ENCODE results near the gene QRFP.

The QRFP gene

GRCh38 chr9:130890870-130891687, 5.5 kb downstream of the QRFP start:
- no peak for DNase-seq (ENCODE audit: low read depth)

DNA sequence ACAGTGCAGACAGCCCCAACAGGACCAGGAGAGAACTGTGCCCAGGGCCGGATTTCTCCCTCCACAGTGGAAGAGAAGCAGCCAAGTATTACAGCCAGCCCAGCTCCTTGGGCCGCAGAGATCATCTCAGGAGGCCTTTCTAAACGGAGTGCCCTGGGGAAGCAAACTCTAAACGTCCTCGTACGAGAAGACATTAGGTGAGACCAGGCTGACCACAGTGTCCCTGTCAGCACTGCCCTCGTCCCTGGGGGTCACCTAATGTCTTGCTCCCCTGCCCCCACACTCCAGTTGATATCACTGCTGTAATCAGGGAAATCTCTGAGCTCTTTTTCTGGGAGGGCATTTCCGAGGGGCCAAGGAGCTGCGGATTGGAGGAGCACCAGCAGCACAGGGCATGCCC, 6.5 kb downstream of the QRFP start:
- no peak for DNase-seq (ENCODE audit: low read depth)

DNA sequence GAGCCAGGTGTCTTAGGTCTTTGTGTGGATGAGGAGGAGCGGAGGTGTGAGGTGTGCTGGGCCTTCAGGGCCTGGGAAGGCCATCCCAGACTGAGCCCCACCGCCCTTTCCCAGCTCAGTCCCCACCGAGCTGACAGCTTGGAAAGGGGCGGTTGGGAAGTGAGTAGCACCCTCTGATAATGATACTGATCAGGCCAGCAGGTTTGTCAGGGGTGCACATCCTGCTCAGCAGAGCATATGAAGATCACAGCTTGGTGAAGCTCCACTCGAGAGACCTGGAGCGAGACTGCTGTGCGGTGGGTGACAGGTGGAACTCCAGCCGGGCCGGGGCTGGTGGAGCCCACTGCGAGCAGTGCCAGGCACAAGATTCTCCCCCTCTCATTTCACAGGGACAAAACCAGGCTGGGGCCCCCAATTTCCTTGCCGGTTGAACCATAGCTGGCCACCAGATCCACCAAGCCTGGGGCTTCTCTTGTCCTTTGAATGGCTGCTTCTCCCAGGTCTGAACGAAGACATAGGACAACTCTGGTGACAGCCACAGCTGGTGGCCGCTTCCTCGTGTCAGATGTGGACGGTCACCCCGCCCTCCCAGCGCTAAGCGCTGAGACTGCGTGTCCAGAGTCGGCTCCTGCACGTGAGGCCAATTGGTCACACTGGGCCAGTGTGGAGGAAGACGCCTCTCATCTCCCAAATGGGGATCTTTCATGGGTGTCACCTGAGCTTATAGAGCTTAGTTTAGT, 8.3 kb downstream of the QRFP start:
- DNase-seq (ENCODE audit: low read depth): no peak

DNA sequence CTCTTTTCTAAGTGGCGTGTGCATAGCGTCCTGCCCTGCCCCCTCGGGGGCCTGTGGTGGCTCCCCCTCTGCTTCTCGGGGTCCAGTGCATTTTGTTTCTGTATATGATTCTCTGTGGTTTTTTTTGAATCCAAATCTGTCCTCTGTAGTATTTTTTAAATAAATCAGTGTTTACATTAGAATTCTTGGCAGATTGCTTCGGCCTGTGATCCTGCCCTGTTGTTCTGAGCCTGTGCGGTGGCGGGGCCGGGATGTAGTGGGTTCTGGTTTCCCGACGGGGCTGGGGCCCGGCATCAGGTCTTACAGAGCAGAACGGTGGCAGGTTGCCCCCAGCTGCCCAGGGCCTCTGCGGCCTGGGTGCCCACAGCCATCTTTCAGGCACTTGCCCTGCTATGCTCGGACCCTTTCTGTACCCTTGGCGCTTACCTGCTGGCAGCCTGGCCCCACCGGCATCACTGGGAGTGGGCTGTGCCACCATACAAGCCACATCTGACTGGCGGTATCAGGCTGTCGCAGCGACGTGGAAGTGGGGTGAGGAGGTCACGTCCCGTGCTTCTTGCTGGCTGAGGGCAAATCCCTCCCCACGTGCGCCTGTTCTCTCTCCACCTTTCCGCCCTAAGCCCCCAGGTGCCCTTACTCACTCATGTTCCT, 9.0 kb downstream of the QRFP start:
- DNase-seq (ENCODE audit: low read depth): no peak

GRCh38 chr9:130886981-130887380, 9.6 kb downstream of the QRFP start:
- DNase-seq (ENCODE audit: low read depth): no peak

DNA sequence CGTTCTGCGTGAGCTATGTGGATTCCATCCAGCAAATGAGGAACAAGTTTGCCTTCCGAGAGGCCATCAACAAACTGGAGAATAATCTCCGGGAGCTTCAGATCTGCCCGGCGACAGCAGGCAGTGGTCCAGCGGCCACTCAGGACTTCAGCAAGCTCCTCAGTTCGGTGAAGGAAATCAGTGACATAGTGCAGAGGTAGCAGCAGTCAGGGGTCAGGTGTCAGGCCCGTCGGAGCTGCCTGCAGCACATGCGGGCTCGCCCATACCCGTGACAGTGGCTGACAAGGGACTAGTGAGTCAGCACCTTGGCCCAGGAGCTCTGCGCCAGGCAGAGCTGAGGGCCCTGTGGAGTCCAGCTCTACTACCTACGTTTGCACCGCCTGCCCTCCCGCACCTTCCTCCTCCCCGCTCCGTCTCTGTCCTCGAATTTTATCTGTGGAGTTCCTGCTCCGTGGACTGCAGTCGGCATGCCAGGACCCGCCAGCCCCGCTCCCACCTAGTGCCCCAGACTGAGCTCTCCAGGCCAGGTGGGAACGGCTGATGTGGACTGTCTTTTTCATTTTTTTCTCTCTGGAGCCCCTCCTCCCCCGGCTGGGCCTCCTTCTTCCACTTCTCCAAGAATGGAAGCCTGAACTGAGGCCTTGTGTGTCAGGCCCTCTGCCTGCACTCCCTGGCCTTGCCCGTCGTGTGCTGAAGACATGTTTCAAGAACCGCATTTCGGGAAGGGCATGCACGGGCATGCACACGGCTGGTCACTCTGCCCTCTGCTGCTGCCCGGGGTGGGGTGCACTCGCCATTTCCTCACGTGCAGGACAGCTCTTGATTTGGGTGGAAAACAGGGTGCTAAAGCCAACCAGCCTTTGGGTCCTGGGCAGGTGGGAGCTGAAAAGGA, 10.9 kb downstream of the QRFP start:
- DNase-seq (ENCODE audit: low read depth): no peak

DNA sequence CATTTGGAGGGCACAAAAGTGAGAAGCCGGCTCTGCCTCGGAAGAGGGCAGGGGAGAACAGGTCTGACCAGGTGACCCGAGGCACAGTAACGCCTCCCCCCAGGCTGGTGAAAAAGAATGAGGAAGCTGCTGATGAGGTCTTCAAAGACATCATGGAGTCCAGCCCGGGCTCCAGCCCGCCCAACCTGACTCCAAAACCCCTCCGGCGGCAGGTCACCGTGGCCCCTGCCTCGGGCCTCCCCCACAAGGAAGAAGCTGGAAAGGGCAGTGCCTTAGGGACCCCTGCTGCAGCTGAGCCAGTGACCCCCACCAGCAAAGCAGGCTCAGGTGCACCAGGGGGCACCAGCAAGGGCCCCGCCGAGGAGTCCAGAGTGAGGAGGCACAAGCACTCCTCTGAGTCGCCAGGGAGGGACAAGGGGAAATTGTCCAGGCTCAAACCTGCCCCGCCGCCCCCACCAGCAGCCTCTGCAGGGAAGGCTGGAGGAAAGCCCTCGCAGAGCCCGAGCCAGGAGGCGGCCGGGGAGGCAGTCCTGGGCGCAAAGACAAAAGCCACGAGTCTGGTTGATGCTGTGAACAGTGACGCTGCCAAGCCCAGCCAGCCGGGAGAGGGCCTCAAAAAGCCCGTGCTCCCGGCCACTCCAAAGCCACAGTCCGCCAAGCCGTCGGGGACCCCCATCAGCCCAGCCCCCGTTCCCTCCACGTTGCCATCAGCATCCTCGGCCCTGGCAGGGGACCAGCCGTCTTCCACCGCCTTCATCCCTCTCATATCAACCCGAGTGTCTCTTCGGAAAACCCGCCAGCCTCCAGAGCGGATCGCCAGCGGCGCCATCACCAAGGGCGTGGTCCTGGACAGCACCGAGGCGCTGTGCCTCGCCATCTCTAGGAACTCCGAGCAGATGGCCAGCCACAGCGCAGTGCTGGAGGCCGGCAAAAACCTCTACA, 11.8 kb downstream of the QRFP start:
- no peak for DNase-seq (ENCODE audit: low read depth)

- DNase-seq (ENCODE audit: low read depth): no peak
These were observed 12.5 kb downstream of the QRFP start for GRCh38 chr9:130884111-130884531.

DNA sequence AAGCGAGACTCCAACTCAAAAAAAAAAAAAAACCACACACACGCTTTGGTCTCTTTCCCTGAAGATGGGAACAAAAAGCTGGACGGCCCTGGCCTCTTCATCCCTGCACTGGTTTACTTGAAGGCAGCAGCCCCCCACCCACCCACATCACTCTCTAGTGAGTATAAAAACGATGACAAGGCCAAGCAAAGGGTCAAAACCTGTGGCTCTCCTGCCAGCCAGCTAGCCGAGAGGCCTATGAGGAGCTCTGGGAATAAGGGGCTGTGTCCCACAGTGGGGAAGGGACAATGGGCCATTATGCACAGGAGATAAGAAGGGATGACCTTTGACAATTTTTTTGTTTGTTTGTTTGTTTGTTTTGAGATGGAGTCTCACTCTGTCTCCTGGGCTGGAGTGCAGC, 13.1 kb downstream of the QRFP start:
- DNase-seq (ENCODE audit: low read depth): no peak

GRCh38 chr9:130882696-130883225, 13.9 kb downstream of the QRFP start:
- no peak for DNase-seq (ENCODE audit: low read depth)

DNA sequence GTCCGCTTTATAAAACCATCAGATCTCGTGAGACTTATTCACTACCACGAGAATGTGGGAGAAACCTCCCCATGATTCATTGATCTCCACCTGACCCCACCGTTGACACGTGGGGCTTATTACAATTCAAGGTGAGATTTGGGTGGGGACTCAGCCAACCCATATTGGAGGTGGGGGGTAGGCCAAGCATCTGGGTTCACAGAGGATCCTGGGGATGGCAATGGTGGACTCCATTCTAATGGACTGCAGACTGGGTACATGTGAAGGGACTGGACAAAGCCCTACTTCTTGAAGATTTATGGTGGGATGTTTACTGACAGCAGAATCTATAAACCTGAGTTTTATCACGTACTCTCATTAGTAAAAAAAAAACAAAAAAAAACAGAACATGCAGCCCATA, 15.1 kb downstream of the QRFP start:
- DNase-seq (ENCODE audit: low read depth): no peak

DNA sequence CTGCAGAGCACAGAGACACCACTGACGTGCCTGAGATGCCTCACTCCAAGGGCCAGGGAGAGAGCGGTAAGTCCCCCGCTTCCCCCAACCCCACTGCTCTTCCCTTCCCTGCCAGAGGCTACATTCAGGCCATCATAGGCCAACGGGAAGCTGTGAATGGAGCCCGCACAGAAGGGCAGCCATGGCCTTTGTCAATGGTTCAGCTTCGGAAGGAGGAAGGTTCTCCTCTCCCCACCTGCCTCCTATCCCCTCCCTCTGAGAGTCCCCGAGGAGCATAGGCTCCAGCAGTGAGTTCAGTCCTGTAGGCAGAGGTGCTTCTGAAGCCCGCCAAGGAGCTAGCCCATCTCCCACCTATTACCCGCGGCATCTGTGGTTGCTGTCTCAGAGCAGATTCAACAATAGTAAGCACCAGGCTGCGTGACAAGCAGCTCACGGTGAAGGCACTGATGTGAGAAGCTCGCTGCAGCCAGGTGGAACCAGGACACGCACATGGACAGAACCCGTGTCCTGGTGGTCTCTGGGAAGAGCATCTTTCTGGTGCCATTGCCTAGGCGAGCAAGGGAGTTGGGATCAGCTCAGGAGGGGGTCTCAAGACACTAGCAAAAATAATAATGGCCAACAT, 15.9 kb downstream of the QRFP start:
- DNase-seq (ENCODE audit: low read depth): no peak

DNA sequence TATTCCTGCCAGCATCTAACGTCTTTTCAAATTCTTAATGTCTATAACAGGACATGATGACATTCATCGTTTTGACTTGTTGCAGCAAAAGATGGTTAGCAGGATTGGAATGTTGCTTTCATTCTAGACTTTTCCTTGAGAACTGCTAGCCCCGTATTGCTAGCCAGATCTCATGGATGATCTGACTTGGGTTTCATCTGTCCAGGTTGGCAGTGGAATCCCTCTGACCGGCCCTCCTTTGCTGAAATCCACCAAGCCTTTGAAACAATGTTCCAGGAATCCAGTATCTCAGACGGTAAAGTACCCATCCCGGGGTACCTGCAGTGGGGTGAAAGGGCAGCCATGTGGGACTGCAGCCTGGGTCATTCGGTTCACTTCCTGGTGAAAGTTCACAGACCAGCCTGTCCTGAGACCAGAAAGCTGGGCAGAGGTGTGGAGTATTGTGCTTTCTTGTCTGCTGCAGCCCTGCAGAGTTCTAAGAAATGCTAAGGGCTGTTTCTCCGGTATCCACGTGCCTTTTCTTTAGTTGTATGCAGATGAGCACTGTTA, 16.7 kb downstream of the QRFP start:
- DNase-seq (ENCODE audit: low read depth): no peak

DNA sequence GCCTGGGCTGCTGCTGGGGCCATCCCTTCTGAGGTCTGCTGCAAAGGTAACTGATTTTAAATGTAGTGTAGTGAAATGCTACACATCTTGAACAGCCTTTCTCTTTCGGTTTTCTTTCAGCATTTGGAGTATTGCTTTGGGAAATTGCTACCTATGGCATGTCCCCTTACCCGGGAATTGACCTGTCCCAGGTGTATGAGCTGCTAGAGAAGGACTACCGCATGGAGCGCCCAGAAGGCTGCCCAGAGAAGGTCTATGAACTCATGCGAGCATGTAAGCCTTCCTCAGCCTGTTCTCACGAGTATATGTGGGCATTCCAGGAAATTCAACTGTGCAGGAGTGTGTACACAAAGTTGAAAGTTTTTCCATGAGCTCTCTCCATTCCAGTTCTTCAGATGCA, 18.3 kb downstream of the QRFP start:
- DNase-seq (ENCODE audit: low read depth): no peak

- DNase-seq (ENCODE audit: low read depth): no peak
These were observed 19.3 kb downstream of the QRFP start for GRCh38 chr9:130877300-130877699.

DNA sequence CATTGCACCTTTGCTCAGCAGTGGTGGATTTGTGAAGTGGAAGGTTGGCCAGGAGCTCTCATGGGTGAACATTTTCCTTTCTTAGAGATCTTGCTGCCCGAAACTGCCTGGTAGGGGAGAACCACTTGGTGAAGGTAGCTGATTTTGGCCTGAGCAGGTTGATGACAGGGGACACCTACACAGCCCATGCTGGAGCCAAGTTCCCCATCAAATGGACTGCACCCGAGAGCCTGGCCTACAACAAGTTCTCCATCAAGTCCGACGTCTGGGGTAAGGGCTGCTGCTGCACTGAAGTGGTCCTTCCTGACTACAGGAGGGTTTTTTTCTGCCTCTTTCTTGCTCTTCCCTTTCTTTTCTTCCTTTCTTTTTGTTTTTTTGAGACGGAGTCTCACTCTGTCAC, 21.8 kb downstream of the QRFP start:
- no peak for DNase-seq (ENCODE audit: low read depth)

DNA sequence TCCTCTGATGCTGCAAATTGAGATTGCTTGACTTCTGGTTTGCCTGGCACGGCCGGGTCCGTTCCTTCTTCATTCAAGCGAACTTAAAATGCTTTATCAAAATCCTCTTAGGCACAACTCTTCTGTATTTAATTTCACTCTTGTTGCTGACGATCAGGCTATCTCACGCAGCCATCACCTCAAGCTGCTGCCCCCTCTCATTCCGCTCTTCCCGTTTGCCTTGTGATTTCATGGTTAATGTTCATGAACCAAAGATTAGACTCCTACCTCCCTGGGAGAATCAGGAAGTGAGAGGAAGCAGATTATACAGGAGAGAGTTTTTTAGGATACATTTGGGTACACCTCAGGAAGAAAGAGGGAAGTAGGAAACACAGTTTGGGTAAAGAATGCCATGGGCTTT, 22.6 kb downstream of the QRFP start:
- DNase-seq (ENCODE audit: low read depth): no peak

GRCh38 chr9:130872912-130873503, 23.6 kb downstream of the QRFP start:
- no peak for DNase-seq (ENCODE audit: low read depth)

GRCh38 chr9:130872508-130872907, 24.1 kb downstream of the QRFP start:
- no peak for DNase-seq (ENCODE audit: low read depth)

All from T-helper 22 cell (primary cell).